Thyroid gland (tissue), 4 donors: ENCODE data around the gene E2F6. TPM values are rescaled to one million over a fixed set of nuclear protein-coding genes. Genes with fewer than 3 reads are reported as not detected.

Source experiments
- DNase-seq, 2 donors: peaks; one replicate each; pipeline ENCODE4 v3.0.0-alpha.2; 2019
- H3K27ac ChIP-seq, 3 donors: fragments of 200-600 bp; sonication (generic); 1 replicate in 2 of 3; 2 replicates in 1 of 3; pipeline ENCODE4 v1.5.1; 2016 to 2019; ENCODE audit warnings: mild to moderate bottlenecking in 1 of 3, moderate library complexity in 1 of 3
- H3K27me3 ChIP-seq: fragments of 200-600 bp; sonication (generic); one replicate; pipeline ENCODE4 v1.5.1; 2019
- H3K36me3 ChIP-seq, 2 donors: fragments of 200-600 bp; sonication (generic); one replicate each; pipeline ENCODE4 v1.5.1; 2016 to 2019
- H3K4me1 ChIP-seq, 2 donors: fragments of 200-600 bp; sonication (generic); one replicate each; pipeline ENCODE4 v1.5.1; 2017 to 2019
- H3K4me3 ChIP-seq, 3 donors: fragments of 200-600 bp; sonication (generic); replicated peaks in 1 of 3; 1 replicate in 2 of 3; 2 replicates in 1 of 3; pipeline ENCODE4 v1.5.1; 2016; ENCODE audit warnings: mild to moderate bottlenecking in 1 of 3
- H3K9me3 ChIP-seq: fragments of 200-600 bp; sonication (generic); one replicate; pipeline ENCODE4 v1.5.1; 2017
- POLR2A ChIP-seq, 2 donors: fragments of 450-650 bp; IDR thresholded peaks; one replicate each; pipeline ENCODE4 v1.6.1; 2017; ENCODE audit warnings: antibody characterized with exemption in 2 of 2, mild to moderate bottlenecking in 2 of 2, moderate library complexity in 1 of 2
- WGBS, 2 donors: methylation state at CpG; one replicate each; pipeline ENCODE4 v1.1.5; 2017; 5-methylcytosine and 5-hydroxymethylcytosine counted together
- intact Hi-C: fragments of 100-400 bp; cut with DNase I; formaldehyde crosslinking; loops from one replicate; pipeline ENCODE4 v1.15.1; 2023
- total RNA-seq, 4 donors: library from RNA; depleted of rRNA; stranded (reverse); fragments of >200 nt; gene quantifications; one replicate each; pipeline ENCODE4 v1.2.3, GENCODE V29; 2016
- TF ChIP-seq, protein P1 (sequence below), 6 experiments: fragments of 200-600 bp in 3 of 6; fragments of 450-650 bp in 3 of 6; sonication (generic) in 3 of 6; IDR thresholded peaks; one replicate each; pipeline ENCODE4 v1.5.1; 2016 to 2019; ENCODE audit warnings: antibody characterized with exemption in 6 of 6, mild to moderate bottlenecking in 2 of 6, inconsistent platforms in 1 of 6, moderate library complexity in 1 of 6

The E2F6 gene
- total RNA-seq, 4 donors from 2014 or later, result 15.7 to 26.2 (median 21.2) TPM

DNA sequence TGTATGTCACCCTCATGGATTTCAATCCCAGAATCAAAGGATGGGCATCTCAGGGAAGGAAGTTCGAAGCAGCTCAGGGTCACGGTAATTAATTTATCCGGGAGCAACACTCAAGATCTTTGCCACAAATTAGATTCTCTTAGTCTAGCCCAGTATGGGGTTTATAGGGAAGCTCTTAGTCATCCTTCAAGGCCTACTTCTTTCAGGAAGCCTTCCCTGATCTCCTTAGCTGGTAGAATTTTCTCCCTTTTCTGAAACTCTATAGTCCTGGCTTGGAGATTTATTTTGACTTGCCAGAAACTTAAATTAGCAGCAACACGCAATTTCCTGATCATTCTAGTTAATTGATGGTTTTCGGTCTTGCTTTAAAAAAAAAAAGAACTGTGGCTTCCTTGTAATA lies 47.4 kb upstream of the E2F6 start:
- DNase-seq, result no peak
- no peaks in the 10 kb centered on the region for H3K27me3 ChIP-seq
- no peaks in the 10 kb centered on the region for H3K9me3 ChIP-seq
- no peaks in the 10 kb centered on the region for H3K4me1 ChIP-seq
- 95 to 96% methylated on average over 5 of the region's 5 CpGs for WGBS, 2 donors
- no peaks in the 10 kb centered on the region for H3K36me3 ChIP-seq
- TF ChIP-seq, protein P1, sequence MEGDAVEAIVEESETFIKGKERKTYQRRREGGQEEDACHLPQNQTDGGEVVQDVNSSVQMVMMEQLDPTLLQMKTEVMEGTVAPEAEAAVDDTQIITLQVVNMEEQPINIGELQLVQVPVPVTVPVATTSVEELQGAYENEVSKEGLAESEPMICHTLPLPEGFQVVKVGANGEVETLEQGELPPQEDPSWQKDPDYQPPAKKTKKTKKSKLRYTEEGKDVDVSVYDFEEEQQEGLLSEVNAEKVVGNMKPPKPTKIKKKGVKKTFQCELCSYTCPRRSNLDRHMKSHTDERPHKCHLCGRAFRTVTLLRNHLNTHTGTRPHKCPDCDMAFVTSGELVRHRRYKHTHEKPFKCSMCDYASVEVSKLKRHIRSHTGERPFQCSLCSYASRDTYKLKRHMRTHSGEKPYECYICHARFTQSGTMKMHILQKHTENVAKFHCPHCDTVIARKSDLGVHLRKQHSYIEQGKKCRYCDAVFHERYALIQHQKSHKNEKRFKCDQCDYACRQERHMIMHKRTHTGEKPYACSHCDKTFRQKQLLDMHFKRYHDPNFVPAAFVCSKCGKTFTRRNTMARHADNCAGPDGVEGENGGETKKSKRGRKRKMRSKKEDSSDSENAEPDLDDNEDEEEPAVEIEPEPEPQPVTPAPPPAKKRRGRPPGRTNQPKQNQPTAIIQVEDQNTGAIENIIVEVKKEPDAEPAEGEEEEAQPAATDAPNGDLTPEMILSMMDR (IDR thresholded peaks at IDR 0.05), result no peak
- no peak for TF ChIP-seq POLR2A (IDR thresholded peaks at IDR 0.05)
- intact Hi-C loops, result no loop called here
- H3K27ac ChIP-seq, result no peak overlapping the region
- H3K4me3 ChIP-seq, result no peak overlapping the region

DNA sequence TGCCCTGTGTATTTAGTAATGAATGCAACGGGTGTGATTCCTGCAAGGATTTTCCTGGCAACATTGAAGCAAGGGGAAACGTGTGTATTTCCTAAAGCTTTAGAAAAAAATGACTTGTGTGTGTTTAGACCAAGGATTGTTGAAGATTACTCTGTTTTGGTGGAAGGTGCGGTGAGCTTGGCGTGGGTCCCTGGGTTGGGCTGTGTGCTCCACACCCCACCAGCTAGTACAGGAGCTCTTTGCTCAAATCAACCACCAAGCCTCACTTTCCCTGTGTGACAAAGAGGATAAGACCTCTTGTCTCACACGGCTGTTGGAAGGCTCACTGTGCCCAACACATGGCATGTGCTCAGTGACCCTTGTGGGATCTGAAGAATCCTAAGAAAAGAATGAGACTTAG lies 46.5 kb upstream of the E2F6 start:
- Histone ChIP-seq H3K4me1 (no peaks in the 10 kb centered on the region), H3K27ac (no peak overlapping the region), H3K4me3 (no peak overlapping the region), H3K27me3 (no peaks in the 10 kb centered on the region), H3K36me3 (no peaks in the 10 kb centered on the region), H3K9me3 (no peaks in the 10 kb centered on the region)
- intact Hi-C loops, result no loop called here
- no peak for TF ChIP-seq POLR2A (IDR thresholded peaks at IDR 0.05)
- TF ChIP-seq, protein P1 (IDR thresholded peaks at IDR 0.05), result no peak
- WGBS, 2 donors, result 65 to 66% methylated on average over 5 of the region's 5 CpGs
- DNase-seq, result no peak

DNA sequence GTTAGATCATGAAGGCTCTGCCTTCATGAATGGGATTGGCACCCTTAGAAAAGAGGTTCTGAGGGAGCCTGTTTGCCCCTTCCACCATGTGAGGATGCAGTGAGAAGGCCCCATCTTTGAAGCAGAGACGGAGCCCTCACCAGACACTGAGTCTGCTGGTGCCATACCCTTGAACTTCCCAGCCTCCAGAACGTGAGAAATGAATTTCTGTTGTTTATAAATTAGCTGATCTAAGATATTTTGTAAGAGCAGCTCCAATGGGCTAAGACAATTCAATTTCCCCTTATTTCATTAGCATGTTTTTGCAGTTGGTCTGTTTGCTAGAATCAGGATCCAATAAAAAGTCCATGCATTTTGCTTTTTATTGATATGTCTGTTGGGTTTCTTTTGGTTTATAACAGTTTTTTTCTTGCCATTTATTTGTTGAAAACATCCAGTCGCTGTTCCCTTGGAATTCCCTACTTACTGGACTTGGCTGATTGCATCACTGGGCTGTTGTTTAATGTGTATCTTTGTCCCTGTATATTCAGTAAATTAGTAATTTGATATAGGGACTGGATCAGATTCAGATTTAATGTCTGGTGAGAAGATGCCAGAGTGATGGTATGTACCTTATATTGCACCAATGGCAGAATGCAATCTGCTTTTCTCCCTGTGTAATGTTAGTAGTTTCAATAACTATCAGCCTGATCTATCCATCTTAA lies 43.8 kb upstream of the E2F6 start:
- DNase-seq, result no peak
- intact Hi-C loops, result no loop called here
- no peaks in the 10 kb centered on the region for H3K4me1 ChIP-seq
- H3K9me3 ChIP-seq, result no peaks in the 10 kb centered on the region
- H3K27me3 ChIP-seq, result no peaks in the 10 kb centered on the region
- no peaks in the 10 kb centered on the region for H3K36me3 ChIP-seq
- 83 to 88% methylated on average over 3 of the region's 3 CpGs for WGBS, 2 donors
- TF ChIP-seq, protein P1 (IDR thresholded peaks at IDR 0.05), result no peak
- no peak for TF ChIP-seq POLR2A (IDR thresholded peaks at IDR 0.05)
- no peak overlapping the region for H3K27ac ChIP-seq
- H3K4me3 ChIP-seq, result no peak overlapping the region

DNA sequence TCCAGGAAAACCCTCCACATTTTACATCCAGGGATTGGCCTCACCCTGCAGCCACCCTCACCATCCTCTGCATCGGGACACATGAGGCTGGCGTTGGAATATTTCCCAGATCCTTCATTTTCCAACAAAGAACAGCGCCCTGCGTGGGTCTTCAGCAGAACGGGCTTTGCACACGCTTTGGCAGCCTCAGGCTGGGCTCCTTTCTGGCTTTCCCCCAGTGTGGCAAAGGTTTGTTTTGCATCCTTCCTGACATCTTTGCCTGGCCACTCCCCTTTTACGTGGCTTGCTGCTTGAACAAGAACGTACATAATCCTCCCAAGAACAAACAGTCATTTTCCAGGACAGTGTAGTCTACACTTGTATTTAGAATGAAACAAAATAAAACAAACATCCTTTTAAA lies 42.3 kb upstream of the E2F6 start:
- no peak overlapping the region for H3K27ac ChIP-seq
- H3K36me3 ChIP-seq, result no peaks in the 10 kb centered on the region
- H3K4me3 ChIP-seq, result no peak overlapping the region
- H3K27me3 ChIP-seq, result no peaks in the 10 kb centered on the region
- no peak for DNase-seq
- no peaks in the 10 kb centered on the region for H3K9me3 ChIP-seq
- intact Hi-C loops, result no loop called here
- TF ChIP-seq, protein P1 (IDR thresholded peaks at IDR 0.05), result no peak
- TF ChIP-seq POLR2A (IDR thresholded peaks at IDR 0.05), result no peak
- no peaks in the 10 kb centered on the region for H3K4me1 ChIP-seq
- 55 to 65% methylated on average over 8 of the region's 8 CpGs for WGBS, 2 donors

DNA sequence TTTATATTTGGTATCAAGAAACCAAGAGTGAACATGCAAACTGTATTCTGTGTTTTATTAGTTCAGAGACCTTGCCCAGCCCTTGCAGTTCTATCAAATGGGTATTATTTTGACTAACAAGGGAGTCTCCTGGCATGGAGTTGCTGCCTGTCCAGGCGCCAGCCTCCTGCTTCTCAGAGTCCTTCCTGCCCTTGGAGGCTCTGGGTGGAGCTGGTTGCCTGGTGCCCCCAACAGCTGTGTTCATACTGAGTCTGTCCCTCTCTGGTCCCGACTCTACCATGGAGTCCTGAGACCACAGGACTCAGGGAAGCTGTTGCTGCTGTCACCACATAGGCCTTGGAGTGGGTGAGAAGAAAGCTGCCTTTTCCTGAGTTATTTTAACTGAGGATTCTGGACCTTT lies 41.6 kb upstream of the E2F6 start:
- 90 to 92% methylated on average over 2 of the region's 2 CpGs for WGBS, 2 donors
- no peaks in the 10 kb centered on the region for H3K36me3 ChIP-seq
- intact Hi-C loops, result no loop called here
- H3K4me3 ChIP-seq, result no peak overlapping the region
- no peaks in the 10 kb centered on the region for H3K9me3 ChIP-seq
- no peak overlapping the region for H3K27ac ChIP-seq
- H3K4me1 ChIP-seq, result no peaks in the 10 kb centered on the region
- TF ChIP-seq, protein P1 (IDR thresholded peaks at IDR 0.05), result no peak
- no peaks in the 10 kb centered on the region for H3K27me3 ChIP-seq
- DNase-seq, result no peak
